GM18868 (cell line): ENCODE data around the gene RCN2.
"Not testable (repeated sequence)": the region's sequence is repeated elsewhere in the genome, so short reads cannot be mapped to it uniquely, and the experiment has no call there.

Source experiments
- ATAC-seq: cut with Tn5 transposase; IDR thresholded peaks from one replicate; pipeline ENCODE4 v1.9.1; 2021; ENCODE audit warnings: mild to moderate bottlenecking, moderate library complexity; ENCODE audit not compliant: unreplicated experiment

The RCN2 gene

DNA sequence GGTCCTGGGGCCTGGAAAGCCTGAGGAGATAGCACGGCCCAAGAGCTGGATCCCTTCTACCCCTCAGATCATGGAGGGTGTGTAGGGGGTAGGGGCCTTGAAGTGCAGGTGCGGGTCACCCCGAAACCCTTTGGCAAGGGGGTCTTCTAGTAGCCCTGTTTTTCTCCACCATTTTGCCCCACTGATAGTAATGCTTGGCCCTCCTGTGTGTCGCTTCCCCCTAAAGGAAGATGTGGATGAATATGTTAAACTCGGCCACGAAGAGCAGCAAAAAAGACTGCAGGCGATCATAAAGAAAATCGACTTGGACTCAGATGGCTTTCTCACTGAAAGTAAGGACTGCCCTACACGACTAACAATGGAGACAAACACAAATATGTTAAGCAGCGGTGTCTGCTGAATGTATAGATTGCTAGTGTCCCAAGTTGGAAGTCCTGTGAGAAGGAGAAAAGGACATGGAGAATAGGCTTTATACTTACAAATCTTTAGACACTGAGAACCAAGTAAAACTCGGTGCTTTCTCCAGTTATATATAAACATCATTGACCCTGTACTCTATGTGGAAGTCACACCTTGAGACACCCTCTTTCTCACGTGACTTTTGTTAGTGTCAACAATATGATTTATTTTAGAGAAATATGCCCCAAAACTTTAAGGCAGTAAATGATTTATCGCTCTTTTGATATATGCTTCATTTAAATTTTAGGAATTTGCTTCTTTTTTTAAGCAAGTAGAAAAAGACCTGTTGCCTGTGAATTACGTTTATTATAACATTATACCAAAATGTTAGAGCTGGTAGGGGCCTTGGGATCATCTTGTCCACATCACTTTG lies 802 bp downstream of the RCN2 start:
- no peak for ATAC-seq

GRCh38 chr15:76935620-76936019 lies 4.1 kb downstream of the RCN2 start:
- ATAC-seq, result peak; percentile 31

DNA sequence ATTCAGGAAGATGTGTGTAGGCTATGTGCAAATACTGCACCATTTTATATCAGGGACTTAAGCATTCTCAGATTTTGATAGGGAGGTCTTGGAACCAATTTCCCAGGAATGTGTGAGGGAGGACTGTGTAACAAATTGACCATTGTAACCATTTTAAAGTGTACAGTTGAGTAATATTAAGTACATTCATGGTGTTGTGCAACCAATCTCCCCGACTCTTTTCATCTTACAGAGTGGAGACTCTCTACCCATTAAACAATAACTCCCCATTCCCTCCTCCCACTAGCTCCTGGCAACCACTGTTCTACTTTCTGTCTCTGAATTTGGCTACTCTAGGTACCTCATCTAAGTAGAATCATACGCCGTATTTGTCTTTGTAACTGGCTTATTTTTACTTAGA lies 5.1 kb downstream of the RCN2 start:
- no peak for ATAC-seq

GRCh38 chr15:76938752-76939151 lies 7.2 kb downstream of the RCN2 start:
- no peak for ATAC-seq

DNA sequence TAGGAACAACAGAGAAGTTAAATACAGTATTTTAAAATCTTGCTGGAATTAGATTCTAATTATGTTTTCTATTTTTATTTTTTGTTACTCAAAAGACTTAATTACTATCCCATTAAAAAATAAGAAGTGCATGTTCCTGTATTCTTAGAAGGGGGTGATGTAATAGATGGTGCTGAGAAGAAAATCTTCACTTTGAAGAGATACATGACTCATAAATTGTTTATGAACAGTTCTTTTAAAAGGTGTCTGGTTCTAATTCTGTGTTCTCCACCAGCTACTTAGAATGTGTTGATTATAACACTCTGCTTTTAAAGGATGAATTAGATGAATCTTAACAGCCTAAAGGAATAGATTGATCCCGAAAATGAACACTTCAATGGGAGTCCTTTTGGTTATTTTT lies 8.2 kb downstream of the RCN2 start:
- no peak for ATAC-seq

DNA sequence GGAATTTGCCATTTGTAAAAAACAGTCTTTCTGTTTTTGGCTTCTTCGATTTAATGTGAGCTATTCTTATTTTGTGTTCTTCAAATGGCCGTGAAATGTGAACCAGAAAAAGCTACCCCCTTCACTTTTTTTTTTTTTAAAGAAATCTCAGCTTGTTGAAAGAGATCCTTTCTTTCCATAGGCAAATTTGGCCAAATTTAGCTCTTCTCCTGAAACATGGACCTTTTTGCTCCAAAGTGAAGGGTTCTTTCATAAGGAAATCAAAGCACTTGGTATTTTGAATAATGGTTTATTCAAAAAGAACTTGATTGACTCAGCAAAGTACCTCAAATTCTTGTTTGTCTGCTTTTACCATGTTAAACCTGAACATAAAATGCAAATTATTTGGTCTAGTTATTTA lies 10.1 kb downstream of the RCN2 start:
- no peak for ATAC-seq

- no peak for ATAC-seq
Observed at GRCh38 chr15:76942331-76942730, 10.8 kb downstream of the RCN2 start.

- no peak for ATAC-seq
Observed at GRCh38 chr15:76945494-76946093, 14.0 kb downstream of the RCN2 start.

- ATAC-seq, result no peak
Observed at GRCh38 chr15:76947454-76947853, 15.9 kb downstream of the RCN2 start.

GRCh38 chr15:76951220-76951619 lies 19.7 kb downstream of the RCN2 start:
- ATAC-seq, result no peak

GRCh38 chr15:76953913-76954312 lies 22.4 kb downstream of the RCN2 start:
- ATAC-seq, result no peak

GRCh38 chr15:76954744-76955143 lies 23.2 kb downstream of the RCN2 start:
- ATAC-seq, result no peak

DNA sequence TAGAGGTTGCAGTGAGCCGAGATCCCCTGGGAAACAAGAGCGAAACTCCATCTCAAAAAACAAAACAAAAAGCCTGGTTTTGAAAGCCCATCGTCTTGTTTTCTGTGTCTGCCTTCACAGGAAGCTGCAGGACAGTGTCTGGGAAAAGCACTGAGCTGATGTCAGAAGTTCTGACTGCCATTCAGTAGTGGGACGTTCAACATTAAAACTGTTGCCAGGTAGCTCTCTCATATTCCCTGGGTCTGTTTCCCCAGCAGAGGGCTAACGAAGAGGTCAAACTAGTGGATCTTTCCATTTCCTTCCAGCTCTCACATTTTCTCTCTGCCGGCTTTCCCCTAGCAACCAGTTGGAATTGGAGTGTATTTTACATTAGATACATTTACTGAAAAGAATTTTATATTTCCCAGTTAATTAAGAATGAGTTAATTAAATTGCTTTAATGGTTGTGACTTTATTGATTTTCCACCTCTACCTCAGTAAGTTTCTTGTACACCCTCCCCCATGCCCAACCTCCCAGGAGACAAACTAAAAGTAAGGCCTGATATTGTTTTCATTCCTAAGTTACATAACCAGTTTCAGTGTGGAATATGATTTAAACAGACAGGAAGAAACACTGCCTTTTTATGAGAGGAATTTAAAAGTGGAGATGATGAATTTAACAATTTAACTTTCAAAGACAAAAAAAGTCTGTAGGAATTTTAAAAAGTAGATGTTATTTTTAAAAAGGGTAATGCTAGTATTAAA lies 29.9 kb downstream of the RCN2 start:
- ATAC-seq, result no peak

DNA sequence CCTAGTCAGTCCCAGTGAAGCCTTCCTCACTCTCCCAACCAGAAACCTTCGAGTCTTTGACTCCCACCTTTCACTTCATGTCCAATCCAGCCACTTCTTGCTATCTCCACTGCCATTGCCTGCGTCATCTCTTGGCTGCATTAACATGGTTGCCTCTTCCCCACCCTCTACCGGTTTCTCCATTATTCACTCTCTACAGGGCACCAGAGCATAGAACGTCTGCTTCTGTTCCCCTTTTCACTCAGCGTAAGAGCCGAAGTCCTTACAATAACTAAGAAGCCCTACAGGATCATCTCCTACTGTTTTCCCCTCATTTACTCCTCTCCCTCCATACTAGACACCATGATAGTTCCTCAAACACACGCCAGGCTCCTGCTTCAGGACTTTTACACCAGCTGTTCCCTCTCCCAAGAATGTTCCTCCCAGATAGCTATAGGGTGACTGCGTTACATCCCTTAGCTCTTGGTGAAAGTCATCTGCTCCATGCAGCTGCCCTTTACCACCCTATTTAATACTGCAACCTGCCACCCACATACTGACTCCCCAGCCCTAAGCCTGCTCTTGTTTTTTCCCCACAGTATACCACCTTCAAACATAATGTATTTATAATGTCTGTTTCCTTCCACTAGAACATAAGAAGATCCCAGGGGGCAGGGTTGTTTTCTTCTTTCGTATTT lies 30.9 kb downstream of the RCN2 start:
- no peak for ATAC-seq

GRCh38 chr15:76963596-76963995 lies 32.0 kb downstream of the RCN2 start:
- no peak for ATAC-seq

DNA sequence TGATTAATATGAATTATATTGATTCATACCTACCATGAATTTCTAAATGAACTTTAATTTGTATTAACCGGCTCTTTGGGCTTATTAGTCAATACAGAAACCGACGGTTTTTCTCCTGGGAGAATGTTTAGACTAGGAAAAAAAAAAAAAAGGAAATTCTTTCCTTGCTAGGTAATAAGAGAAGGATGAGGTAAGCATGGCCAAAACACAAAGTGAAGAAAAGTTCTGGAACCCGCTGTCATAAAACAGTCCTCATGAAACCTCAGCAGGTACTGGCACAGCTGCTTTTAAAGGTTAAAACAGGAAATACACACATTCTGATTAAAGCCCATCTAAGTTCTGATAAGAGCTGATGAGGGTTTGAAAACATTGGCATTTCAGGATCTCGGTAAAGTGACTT lies 32.6 kb downstream of the RCN2 start:
- no peak for ATAC-seq

DNA sequence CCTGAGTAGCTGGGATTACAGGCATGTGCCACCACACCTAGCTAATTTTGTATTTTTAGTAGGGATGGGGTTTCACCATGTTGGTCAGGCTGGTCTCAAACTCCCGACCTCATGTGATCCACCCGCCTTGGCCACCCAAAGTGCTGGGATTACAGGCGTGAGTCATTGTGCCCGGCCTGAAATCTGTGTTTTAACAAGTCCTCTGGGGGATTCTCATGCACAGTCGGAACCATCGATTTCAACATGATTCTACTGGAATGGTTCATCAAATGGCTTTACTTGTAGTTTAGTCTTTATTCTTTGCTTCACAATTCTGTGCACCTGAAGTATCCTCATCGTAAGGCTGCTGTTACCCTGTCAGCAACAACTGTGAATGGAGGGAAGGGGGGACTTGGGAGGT lies 34.5 kb downstream of the RCN2 start:
- ATAC-seq, result not testable (repeated sequence)

GRCh38 chr15:76967067-76967466 lies 35.5 kb downstream of the RCN2 start:
- no peak for ATAC-seq

- ATAC-seq, result no peak
Observed at GRCh38 chr15:76968306-76968705, 36.8 kb downstream of the RCN2 start.

- no peak for ATAC-seq
Observed at GRCh38 chr15:76972389-76973361, 41.1 kb downstream of the RCN2 start.
